Adrenal gland (tissue), 5 donors: ENCODE measurements around the gene RBM34.

Source experiments
- CTCF ChIP-seq, 6 experiments: fragments of 450-650 bp in 4 of 6; fragments of 200-600 bp in 2 of 6; sonication (generic) in 1 of 6; IDR thresholded peaks; 1 replicate in 5 of 6; 2 replicates in 1 of 6; pipeline versions ENCODE4 v1.5.1 to v1.8.0; 2016 to 2021; ENCODE audit warnings: antibody characterized with exemption in 6 of 6, mild to moderate bottlenecking in 2 of 6, moderate library complexity in 1 of 6
- POLR2A ChIP-seq, 2 donors: fragments of 450-650 bp; IDR thresholded peaks; one replicate each; pipeline ENCODE4 v1.6.1; 2017; ENCODE audit warnings: antibody characterized with exemption in 2 of 2, mild to moderate bottlenecking in 2 of 2, moderate library complexity in 1 of 2
- donor health status: DM: no; HTN: no; CAD: no.

GRCh38 chr1:235151033-235151432, 10.0 kb downstream of the RBM34 start:
- TF ChIP-seq CTCF (IDR thresholded peaks at IDR 0.05) (no peak), POLR2A (IDR thresholded peaks at IDR 0.05) (no peak)
